Hepatocyte (in vitro differentiated cells): ENCODE measurements around the gene NEDD1.

ENCODE experiments used
- EZH2 ChIP-seq: fragments of 200-600 bp; sonication (generic); IDR thresholded peaks from 2 replicates; pipeline ENCODE4 v1.6.1; 2016; ENCODE audit warnings: antibody characterized with exemption, mild to moderate bottlenecking, borderline replicate concordance
- TF ChIP-seq, protein P1 (sequence below): fragments of 200-600 bp; sonication (generic); IDR thresholded peaks from 2 replicates; pipeline ENCODE4 v1.5.1; 2016; ENCODE audit warnings: antibody characterized with exemption, mild to moderate bottlenecking; ENCODE audit not compliant: poor library complexity

DNA sequence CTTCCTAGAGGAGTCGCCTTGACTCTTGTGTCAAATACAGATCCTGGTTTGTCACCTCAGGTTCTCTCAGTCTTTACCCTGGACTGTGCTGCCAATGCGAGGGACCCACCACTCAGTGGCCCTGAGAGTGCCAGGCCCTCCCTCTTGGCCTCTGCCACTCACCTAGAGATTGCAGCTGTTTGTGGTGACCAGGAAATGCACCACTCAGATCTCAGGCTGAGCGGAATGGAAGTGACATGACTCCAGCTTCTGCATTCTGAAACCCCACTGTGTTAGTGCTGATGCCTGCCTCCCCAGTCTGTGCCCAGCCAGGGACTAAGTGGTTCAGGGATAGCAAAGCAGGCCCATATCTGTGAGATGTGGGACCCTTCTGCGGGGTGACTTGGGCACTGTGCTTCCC lies 27.8 kb upstream of the NEDD1 start:
- TF ChIP-seq, protein P1, sequence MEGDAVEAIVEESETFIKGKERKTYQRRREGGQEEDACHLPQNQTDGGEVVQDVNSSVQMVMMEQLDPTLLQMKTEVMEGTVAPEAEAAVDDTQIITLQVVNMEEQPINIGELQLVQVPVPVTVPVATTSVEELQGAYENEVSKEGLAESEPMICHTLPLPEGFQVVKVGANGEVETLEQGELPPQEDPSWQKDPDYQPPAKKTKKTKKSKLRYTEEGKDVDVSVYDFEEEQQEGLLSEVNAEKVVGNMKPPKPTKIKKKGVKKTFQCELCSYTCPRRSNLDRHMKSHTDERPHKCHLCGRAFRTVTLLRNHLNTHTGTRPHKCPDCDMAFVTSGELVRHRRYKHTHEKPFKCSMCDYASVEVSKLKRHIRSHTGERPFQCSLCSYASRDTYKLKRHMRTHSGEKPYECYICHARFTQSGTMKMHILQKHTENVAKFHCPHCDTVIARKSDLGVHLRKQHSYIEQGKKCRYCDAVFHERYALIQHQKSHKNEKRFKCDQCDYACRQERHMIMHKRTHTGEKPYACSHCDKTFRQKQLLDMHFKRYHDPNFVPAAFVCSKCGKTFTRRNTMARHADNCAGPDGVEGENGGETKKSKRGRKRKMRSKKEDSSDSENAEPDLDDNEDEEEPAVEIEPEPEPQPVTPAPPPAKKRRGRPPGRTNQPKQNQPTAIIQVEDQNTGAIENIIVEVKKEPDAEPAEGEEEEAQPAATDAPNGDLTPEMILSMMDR = no peak
- TF ChIP-seq EZH2 = no peak
